SK-N-MC (cell line): Measurements from ENCODE around the gene KCNAB2.

Source experiments
- EZH2 ChIP-seq: fragments of 200-600 bp; sonication (generic); IDR thresholded peaks from one replicate; pipeline ENCODE4 v1.6.1; 2017; ENCODE audit warnings: antibody characterized with exemption
- FOXP2 ChIP-seq: optimal IDR thresholded peaks from 2 replicates; pipeline ENCODE3; 2011; ENCODE audit warnings: mild to moderate bottlenecking, moderate library complexity; ENCODE audit not compliant: insufficient read depth; ENCODE audit errors: extremely low read length, control extremely low read depth
- POLR2AphosphoS5 ChIP-seq: IDR thresholded peaks from 2 replicates; pipeline ENCODE4 v1.6.1; 2012; ENCODE audit warnings: mild to moderate bottlenecking, low read depth, low read length, borderline replicate concordance

DNA sequence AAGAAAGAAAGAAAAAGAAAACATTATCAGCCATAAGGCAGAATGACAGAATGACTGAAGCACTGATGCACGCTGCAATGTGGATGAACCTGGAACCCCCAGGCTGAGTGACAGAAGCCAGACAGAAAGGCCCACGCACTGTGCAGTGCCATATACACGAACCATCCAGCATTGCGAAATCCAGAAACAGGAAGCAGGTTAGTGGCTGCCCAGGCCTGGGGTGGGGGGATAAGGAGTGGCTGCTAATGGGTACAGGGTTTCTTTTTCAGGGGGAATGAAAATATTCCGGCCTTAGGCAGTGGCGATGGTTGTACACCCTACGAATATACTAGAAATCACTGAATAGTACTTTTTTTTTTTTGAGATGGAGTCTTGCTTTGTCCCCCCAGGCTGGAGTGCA lies 77.4 kb downstream of the KCNAB2 start:
- TF ChIP-seq POLR2AphosphoS5 (no peak), EZH2 (no peak), FOXP2 (no peak)
